EL (cell line): ENCODE results near the gene LRRIQ4.

Source experiments
- DNase-seq: peaks from one replicate; pipeline ENCODE4 v3.0.0-alpha.2; 2016

The LRRIQ4 gene

GRCh38 chr3:169811631-169812331 lies 889 bp upstream of the LRRIQ4 start:
- DNase-seq, result peak; percentile 77

GRCh38 chr3:169813278-169813677 lies 608 bp downstream of the LRRIQ4 start:
- no peak for DNase-seq

DNA sequence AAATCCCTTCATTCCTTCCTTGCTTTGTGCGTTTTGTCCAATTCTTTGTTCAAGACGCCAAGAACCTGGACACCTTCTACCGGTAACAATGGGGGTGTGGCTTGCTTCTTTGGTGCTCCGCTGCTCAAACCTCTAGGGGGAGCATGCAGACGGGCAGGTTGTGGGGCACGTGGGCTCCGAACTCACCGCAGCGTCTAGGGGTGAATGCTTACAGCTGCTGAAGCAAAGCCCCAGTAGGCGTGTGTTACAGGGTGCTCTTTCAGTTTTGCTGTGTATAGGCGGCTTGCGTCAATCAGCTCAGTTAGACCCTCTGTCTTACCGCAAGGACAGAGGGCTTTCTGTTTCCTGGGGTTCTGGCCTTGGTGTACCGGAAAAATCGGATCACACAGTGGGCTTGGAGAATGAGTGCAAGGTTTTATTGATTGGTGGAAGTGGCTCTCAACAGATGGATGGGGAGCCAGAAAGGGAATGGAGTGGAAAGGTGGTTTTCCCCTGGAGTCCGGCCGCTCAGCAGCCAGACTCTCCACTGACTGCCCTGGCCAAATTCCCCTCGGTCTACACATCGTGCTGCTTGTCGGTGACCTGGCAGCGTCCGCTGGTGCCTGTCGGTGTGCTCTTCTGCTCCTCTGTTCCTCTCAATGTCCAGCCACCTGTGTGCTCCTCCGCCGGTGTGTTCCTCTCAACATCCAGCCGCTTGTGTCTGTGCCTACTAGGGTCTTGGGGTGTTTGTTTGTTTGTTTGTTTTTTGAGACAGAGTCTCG lies 1.3 kb downstream of the LRRIQ4 start:
- peak; percentile 8 for DNase-seq

- no peak for DNase-seq
These were observed 3.0 kb downstream of the LRRIQ4 start for GRCh38 chr3:169815590-169816150.

DNA sequence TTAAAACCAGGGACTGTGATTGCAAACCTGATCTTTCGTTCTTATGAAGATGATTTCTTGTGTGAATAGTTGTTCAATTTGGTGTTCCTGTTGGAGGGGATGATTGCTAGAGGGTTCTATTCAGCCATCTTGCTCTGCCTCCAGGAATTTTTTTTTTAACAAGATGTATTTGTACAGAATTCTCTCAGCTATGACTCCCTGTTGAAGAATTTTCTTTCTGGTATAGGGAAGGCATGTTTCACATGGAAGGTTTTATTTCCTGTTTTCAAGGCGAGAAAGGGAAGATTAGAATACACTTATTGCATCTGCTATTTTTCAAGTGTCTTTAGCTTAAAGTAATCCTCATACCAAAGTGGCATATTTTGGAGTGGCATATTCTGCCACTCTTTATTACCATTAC lies 5.6 kb downstream of the LRRIQ4 start:
- DNase-seq, result peak; percentile 57

GRCh38 chr3:169822091-169822490 lies 9.4 kb downstream of the LRRIQ4 start:
- no peak for DNase-seq

GRCh38 chr3:169822540-169822939 lies 9.9 kb downstream of the LRRIQ4 start:
- DNase-seq, result no peak

GRCh38 chr3:169822983-169823382 lies 10.3 kb downstream of the LRRIQ4 start:
- DNase-seq, result no peak

DNA sequence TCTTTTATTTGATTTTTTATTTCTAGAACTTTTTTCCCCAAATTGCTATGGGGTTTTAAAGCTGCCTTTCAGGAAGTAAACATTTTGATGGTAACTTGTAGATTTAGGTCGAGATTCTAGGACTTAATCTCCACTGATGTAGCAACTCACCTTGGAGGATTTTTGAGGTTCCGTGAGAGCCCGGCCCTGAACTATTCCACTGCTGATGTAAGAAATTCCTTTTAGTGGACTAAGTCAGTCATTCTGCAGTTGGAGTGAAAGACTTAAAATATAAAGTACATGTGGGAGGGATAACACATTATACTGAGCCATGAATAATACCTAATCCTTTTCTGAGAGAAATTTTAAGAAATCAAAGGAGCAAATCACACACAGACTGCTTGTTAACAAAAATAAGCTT lies 12.6 kb downstream of the LRRIQ4 start:
- DNase-seq, result no peak

- no peak for DNase-seq
These were observed 15.0 kb downstream of the LRRIQ4 start for GRCh38 chr3:169827712-169828111.

DNA sequence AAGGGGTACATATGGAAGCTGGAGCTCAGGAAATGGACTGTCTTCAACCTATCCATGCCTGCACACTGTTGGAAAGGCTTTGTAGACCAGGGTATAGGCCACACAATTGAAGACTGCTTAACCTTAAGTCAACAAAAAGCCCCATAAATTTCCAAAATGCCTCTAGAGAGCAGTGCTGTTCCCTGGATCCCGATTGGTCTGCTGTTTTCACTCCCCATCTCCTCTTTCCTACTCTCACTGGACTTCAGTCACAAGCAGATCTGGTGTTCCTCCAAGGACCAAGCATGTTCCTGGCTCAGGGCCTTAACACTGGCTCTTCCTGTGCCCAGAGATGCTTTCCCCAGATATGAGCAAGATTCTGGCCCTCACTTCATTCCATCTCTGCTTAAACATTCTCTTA lies 22.9 kb downstream of the LRRIQ4 start:
- no peak for DNase-seq

DNA sequence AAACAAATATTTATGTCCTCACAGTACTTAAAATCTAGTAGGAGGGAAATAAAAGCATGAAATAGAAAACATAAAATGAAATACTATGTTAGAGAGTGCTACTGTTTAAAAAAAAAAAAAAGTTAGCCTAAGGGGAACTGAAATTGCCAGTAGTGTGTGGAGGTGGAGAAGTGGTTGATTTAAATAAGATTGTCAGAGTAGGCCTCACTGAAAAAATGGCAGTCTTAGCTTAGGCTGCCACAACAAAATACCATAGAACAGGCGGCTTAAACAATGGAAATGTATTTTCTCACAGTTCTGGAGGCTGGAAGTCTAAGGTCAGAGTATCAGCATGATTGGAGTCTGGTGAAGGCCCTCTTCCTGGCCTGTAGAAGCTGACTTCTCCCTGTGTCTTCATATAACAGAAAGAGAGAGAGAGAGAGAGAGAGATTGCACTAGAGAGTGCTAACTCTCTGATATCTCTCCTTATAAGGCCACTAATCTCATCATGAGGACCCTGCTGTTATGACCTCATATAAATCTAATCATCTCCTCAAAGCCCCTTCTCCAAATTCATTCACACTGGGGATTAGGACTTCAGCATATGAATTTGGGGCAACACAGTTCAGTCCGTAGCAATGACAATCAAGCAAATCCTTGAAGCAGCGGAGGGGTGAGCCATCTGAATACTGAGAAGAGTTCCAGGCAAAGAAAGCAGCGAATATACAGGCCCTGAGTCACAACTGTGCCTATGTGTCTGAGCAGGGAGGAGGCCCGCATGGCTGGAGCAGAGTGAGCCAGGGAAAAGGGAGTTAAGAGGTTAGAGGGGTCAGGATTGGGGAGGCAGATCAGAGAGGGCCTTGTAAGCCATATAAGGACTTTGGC lies 23.6 kb downstream of the LRRIQ4 start:
- peak; percentile 72 for DNase-seq

DNA sequence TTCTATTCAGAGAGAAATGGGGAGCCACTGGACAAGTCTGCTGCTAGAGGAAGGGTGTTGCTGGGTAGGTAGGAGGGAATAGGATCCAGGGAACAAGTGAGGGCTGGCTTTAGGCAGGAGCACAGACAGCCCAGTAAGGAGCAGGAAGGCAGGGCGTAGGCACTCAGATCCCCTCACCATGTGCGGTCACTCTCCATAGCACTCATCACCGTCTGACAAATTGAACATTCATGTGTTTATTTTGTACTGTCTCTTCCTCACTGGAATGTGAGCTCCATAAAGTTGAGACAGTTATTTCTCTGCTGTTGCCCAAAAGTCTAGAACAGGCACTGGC lies 24.2 kb downstream of the LRRIQ4 start:
- DNase-seq, result peak; percentile 49

- no peak for DNase-seq
These were observed 25.9 kb downstream of the LRRIQ4 start for GRCh38 chr3:169838511-169839030.

DNA sequence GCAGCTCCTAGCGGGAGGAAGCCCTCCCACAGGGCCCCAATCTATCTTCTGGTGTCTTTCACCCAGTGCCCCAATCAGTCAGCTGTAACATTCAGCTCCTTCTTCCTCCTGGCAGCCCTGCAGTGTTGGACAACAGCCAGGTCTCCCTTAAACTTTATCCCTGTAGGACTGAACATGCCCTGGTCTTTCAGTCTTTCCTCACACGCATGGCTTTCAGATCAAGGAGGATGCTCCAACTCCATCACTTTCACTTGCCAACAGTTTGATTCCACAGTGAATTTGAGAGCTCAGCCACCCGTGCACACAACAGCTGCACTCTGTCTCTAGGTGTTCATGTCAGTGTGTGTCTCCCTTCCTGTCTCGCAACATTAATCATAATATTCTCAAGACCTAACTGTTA lies 28.5 kb downstream of the LRRIQ4 start:
- no peak for DNase-seq

GRCh38 chr3:169842960-169843359 lies 30.3 kb downstream of the LRRIQ4 start:
- DNase-seq, result no peak

DNA sequence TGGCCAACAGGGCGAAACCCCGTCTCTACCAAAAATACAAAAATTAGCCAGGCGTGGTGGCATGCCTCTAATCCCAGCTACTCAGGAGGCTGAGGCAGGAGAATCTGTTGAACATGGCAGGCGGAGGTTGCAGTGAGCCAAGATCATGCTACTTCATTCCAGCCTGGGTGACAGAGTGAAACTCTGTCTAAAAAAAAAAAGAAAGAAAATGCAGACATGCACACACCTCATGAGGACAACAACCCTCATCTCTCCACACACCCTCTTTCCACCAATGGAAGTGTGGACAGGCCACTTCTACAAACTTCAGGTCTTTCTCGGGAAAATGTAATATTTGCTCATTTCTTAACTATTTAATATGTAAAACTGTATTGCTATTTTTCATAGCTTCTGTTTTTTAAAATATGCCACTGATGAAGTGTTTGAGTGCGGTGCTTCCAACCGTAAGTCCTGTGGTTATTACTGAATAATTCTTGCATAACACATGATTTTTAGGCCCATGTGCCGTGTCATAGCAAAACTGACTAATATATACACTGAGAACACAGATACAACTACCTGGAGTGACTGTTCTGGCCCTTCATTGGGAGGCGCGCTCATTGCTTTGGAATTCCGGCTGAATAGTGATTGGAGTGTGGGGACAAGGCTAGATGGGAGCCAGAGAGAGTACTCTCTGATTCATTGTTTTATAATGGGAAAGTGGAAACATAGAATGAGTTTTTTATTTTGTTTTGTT lies 34.0 kb downstream of the LRRIQ4 start:
- peak; percentile 90 for DNase-seq

DNA sequence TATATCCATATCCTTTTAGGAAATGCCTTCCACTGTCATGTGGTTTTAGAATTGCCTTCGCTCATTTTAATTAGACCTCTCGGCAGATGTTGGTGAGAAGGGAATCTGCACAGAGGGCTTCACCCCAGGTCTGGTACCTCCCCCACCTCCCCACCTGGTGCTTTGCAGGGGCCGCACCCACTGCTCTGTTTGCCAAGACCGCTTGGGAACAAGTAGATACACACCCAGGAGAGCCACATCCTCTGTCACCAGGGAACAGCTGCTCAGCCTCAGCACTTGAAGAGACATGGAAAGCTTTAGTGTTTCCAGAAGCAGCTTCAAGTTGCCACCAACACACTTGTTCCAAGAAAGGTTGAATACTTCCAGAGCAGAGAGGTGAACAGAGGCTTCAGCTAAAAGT lies 35.2 kb downstream of the LRRIQ4 start:
- no peak for DNase-seq

DNA sequence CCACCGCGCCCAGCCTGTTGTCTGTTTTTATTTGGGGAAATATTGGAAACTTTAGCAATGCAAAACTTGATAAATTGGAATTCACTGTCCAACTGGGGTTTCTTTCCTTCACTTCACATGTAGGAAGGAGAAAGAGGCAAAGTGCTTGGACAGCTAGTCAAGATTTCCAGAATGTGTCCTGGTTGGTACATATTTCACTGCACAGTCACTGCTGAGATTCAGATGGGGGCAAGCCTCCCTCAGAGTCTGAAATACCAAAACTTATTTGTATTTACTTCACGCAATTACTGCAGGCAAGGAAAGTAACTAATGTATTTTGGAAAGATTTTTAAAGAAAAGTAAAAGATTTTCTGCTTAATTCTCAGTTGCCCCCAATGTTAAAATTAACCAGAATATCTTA lies 36.1 kb downstream of the LRRIQ4 start:
- no peak for DNase-seq

DNA sequence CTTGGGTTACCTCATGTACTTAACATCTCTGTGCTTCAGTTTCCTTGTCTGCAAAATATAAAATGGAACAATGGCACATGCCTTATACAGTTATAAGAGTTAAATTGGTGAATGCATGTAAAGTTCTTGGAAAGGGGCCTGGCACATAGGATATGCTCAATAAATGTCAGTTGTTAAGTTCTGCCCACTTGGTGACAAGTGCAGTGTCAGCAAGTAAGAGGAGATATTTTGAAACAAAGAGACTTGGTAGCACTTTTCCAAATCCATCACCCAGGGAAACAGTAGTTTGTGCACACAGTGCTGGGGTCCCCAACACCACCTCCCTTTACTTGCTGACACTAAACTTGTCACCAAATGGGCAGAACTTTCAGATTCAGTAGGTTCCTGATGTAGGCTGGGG lies 37.9 kb downstream of the LRRIQ4 start:
- no peak for DNase-seq

- DNase-seq, result no peak
These were observed 42.8 kb downstream of the LRRIQ4 start for GRCh38 chr3:169855514-169855913.

DNA sequence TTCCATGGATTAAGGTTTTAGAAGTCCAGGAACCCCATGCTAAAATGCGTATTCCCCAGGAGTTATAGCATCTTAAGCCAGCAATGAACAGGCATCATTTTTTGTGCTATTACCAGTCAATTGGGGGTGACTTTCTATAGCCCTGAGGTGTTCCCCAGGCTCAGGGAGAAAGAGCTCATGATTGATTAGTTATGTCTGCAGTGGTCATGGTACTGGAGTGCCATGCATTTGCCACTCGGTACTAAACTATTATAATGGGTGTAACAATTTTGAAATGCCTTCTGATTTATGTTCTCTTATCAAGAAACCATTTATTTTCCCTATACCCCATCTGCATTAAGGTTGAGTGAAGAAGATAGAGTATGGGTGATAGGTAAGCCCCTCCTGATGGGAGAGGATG lies 45.1 kb downstream of the LRRIQ4 start:
- no peak for DNase-seq
